ENCODE data around the gene MTX2.
"Not testable (repeated sequence)": the region's sequence is repeated elsewhere in the genome, so short reads cannot be mapped to it uniquely, and the experiment has no call there.

MTX2 gene

GRCh38 chr2:176373155-176373554 lies 103.9 kb downstream of the MTX2 start:
- not testable (repeated sequence) for DNase-seq (ENCODE audit: low read depth in 4 of 4, low spot score in 1 of 4)

GRCh38 chr2:176378323-176378722 lies 109.1 kb downstream of the MTX2 start:
- DNase-seq (ENCODE audit: low read depth in 4 of 4, low spot score in 1 of 4), result no peak

- no peak for DNase-seq (ENCODE audit: low read depth in 4 of 4, low spot score in 1 of 4)
These were observed 111.1 kb downstream of the MTX2 start for GRCh38 chr2:176380341-176380740.

- no peak for DNase-seq (ENCODE audit: low read depth in 4 of 4, low spot score in 1 of 4)
These were observed 113.9 kb downstream of the MTX2 start for GRCh38 chr2:176383100-176383499.

GRCh38 chr2:176383836-176384442 lies 114.7 kb downstream of the MTX2 start:
- DNase-seq (ENCODE audit: low read depth in 4 of 4, low spot score in 1 of 4), result no peak

- no peak for DNase-seq (ENCODE audit: low read depth in 4 of 4, low spot score in 1 of 4)
These were observed 116.0 kb downstream of the MTX2 start for GRCh38 chr2:176385219-176385759.

- no peak for DNase-seq (ENCODE audit: low read depth in 4 of 4, low spot score in 1 of 4)
These were observed 116.6 kb downstream of the MTX2 start for GRCh38 chr2:176385838-176386237.
